NCI-H526 (cell line): ENCODE data around the gene PTPRK.

Source experiments
- DNase-seq, 2 experiments: peaks; one replicate each; lab custom pipeline; 2025; lab: John Stamatoyannopoulos, UW

PTPRK gene

GRCh38 chr6:128131566-128131965 is 388.8 kb downstream of the PTPRK start:
- DNase-seq: no peak

GRCh38 chr6:128131036-128131435 is 389.4 kb downstream of the PTPRK start:
- no peak for DNase-seq

GRCh38 chr6:128129679-128130078 is 390.7 kb downstream of the PTPRK start:
- DNase-seq: no peak

- DNase-seq: no peak
These were observed 392.7 kb downstream of the PTPRK start for GRCh38 chr6:128127650-128128049.

DNA sequence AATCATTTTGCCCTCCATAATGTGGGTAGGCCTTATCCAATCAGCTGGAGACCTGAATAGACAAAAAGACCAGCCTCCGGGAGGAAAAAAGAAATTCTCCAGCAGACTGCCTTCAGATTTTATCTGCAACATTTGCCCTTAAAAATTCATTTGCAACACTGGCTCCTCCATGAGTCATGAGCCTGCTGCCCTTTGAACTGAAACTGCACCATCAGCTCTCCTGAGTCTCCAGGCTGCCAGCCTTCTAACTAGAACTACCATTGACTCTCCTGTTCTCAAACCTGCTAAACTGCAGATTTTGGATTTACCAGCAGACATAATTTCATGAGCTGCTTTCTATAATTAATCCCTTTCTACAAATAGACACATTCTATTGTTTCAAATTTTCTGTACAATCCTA is 395.7 kb downstream of the PTPRK start:
- DNase-seq: no peak

DNA sequence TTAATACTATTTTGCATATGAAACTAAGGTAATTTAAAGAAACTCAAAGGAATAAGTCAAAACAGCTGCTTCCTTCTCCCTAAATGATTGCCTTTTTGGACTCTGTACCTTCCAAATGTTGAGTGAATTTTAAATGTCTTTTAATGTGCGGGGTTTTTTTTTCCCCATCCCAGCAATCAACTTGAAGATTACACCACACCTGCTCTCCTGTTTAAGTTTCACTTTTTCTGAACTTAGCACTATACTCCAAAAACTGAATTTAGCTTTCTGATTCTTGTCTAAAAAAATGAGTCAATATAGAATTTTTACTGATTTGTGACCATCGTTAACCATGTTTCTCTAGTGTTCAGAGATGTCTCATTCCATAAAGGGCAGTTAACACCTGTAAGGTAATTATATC is 398.8 kb downstream of the PTPRK start:
- DNase-seq: no peak

- DNase-seq: no peak
These were observed 399.2 kb downstream of the PTPRK start for GRCh38 chr6:128121190-128121589.

GRCh38 chr6:128118401-128118800 is 402.0 kb downstream of the PTPRK start:
- DNase-seq: no peak

DNA sequence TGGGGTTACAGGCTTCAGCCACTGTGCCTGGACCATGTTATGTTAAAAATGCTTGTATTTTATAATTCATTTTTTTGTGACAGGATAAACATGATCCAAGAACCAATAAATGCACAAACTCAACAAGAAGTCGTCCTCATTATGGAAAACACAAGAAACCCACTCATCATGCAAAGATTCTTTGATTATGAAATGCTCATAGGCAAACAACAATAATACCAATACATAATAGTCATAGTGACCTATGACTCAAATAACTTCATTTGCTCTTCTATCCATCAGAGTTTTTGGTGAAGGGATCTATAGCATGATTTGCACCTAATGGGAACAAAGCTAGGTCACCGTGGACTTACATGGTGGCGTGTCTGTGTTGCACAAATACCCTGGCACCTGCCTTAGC is 402.5 kb downstream of the PTPRK start:
- DNase-seq: no peak

- no peak for DNase-seq
These were observed 406.2 kb downstream of the PTPRK start for GRCh38 chr6:128114164-128114563.

GRCh38 chr6:128112494-128112893 is 407.9 kb downstream of the PTPRK start:
- no peak for DNase-seq

DNA sequence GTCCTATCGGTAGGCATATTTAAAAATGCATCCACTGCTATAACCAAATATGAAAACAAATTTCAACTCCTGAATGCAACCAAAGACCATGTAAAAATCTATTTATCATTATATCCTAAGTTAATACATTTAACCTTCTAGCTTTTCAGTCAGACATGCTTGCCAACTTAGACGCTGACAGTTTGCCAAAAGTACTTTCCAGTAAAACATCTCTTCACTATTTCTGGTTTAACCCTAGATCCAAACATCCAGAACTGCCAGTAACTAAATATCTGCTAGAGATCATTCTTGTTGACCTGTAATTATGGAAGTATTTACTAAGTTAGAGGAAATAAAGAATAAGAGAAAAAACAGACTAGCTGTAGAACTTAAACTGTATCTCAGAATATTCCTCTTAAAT is 409.3 kb downstream of the PTPRK start:
- no peak for DNase-seq

DNA sequence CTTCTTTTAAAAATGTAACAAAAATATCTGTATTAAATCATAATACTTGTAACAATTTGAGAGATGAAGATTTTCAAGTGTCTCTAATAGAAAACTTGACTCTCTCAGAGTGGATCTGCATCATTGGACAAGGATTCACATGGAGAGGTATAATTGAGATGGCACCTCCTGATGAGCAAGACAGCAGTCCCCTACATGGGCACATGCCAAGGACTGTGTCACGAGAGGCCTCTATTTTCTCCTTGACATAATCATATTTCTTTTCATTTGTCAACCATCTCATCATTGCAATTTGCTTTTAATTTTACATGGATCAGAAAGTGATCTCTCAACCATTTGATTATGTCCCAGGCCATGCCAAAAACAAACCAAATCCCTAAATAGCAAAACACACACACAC is 412.7 kb downstream of the PTPRK start:
- DNase-seq: no peak

GRCh38 chr6:128099571-128100197 is 420.7 kb downstream of the PTPRK start:
- no peak for DNase-seq

GRCh38 chr6:128098000-128098581 is 422.3 kb downstream of the PTPRK start:
- DNase-seq: no peak

DNA sequence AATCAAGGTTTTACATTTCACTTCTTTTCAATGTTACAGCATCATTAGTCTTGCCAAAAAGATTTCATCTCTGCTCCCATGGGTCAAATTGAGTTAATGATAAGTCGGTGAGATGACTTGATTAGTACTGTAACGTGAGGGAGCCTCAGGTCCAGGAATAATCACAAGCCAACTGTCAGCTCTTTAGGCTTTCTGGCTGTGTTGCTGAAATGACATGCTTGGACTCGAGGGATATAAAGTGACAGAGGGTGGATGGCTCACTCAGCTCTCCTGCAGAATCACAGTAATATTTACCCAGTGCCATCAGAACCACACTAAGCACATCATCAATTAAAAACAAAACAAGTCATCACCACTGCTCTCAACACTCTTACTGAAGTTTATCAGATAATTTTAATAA is 423.4 kb downstream of the PTPRK start:
- DNase-seq: no peak

DNA sequence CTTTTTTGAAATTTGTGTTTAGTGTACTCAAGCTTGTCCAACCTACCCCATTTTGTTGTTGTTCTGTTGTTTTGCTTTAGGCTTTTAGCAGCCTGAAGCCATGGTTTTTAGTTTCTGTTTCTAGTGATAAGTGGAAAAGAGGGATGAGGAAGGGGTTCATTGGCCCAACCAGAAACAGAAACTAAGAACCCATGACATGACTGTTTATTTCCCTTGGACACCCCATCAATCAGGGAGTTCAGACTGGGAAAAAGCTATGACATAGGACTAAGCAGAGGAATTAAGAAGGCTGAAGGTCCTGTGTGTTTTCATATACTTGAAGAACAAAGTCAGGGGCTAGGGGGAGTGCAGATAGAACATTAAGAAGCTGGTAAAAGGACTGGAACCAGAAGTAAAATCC is 425.0 kb downstream of the PTPRK start:
- no peak for DNase-seq

- no peak for DNase-seq
These were observed 441.4 kb downstream of the PTPRK start for GRCh38 chr6:128079021-128079420.

DNA sequence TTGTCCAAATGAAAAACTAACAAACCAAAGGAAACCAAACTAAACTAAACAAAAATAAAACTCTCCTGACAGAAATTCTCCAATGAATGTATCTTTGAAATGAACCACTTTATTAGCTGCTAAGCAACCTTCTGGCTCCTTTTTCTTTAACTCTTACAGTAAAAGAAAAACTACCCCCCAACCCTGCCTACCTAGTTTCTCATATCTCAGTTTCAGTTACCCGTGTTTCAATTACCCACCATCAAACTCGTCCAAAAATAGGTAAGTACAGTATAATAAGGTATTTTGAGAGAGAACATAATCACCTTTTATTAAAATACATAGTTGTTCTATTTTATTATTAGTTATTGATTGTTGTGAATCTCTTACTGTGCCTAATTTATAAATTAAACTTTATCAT is 442.1 kb downstream of the PTPRK start:
- no peak for DNase-seq

DNA sequence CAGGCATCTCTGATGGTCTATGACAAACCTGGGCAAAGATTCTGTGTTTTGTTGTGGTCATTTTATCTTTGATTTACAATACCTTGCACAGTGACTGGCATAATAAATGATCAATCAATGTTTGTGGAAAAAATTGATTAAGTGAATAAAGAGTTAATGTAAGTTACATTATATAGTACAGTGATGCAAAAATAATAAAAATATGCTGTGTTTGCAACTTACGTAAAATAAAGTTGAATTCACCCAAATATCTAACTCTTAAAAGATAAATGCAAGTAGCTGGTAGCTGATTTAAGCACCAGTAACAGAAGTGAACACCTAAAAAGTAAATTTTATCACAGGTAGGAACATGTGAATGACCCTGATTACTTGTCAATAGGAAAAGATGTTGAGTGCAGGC is 443.6 kb downstream of the PTPRK start:
- no peak for DNase-seq

- DNase-seq: no peak
These were observed 445.8 kb downstream of the PTPRK start for GRCh38 chr6:128074567-128074966.

DNA sequence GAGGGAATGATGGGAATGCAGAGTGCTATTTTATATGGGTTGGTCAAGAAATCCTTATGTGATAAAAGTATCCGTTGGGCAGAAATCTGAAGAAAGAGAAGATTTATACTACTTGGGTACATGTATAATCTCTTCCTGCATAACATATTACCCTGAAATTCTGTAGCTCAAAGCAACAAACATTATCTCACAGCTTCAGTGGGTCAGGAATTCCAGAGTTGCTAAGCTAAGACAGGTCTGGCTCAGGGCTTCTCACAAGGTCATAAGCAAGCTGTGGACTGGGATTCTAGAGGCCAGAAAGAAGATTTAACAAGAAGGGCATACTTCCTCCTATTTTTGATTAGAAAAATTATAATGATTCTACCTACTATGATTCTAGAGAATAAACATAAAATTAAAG is 447.0 kb downstream of the PTPRK start:
- DNase-seq: no peak

DNA sequence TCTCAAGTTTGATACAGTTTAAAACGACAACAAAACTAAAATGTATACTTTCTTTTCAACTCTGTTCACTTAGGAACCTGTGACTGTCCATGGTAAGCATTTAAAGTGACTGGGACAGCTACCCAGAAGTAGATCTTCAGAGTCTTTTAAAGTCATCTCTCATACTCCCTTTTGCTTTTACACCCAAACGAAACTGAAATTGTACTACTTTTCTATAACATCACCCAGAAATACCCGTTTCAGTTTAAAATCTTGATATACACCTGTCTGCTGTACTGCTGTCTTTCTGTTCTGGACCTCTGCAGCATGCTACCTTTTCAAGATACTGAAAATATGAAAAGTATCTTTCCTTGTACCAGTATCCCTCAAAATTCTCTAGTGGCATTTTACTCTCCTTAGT is 449.2 kb downstream of the PTPRK start:
- no peak for DNase-seq

GRCh38 chr6:128070406-128070805 is 450.0 kb downstream of the PTPRK start:
- no peak for DNase-seq
